HG03108 (cell line): Measurements from ENCODE around the gene RIPOR2.

Experiments
- ATAC-seq: cut with Tn5 transposase; IDR thresholded peaks from one replicate; pipeline ENCODE4 v1.9.1; 2021; ENCODE audit warnings: moderate library complexity; ENCODE audit not compliant: unreplicated experiment

Gene RIPOR2

GRCh38 chr6:24822696-24823095 lies 113.1 kb downstream of the RIPOR2 start:
- ATAC-seq, result no peak

GRCh38 chr6:24821860-24822444 lies 113.8 kb downstream of the RIPOR2 start:
- ATAC-seq, result no peak

GRCh38 chr6:24818346-24818745 lies 117.4 kb downstream of the RIPOR2 start:
- no peak for ATAC-seq

GRCh38 chr6:24809728-24810127 lies 126.0 kb downstream of the RIPOR2 start:
- ATAC-seq, result no peak

GRCh38 chr6:24807584-24807983 lies 128.2 kb downstream of the RIPOR2 start:
- no peak for ATAC-seq

GRCh38 chr6:24802271-24803059 lies 133.3 kb downstream of the RIPOR2 start:
- ATAC-seq, result no peak

- no peak for ATAC-seq
These were observed 136.2 kb downstream of the RIPOR2 start for GRCh38 chr6:24799541-24799915.

GRCh38 chr6:24798740-24799540 lies 136.8 kb downstream of the RIPOR2 start, which contains the start of gene ARMH2:
TSS of gene ARMH2 (minus strand) at chr6:24798917. CDS start at chr6:24798857, 60 bp downstream.
- ATAC-seq, result no peak

- ATAC-seq, result no peak
These were observed 138.1 kb downstream of the RIPOR2 start for GRCh38 chr6:24797596-24798216.

- no peak for ATAC-seq
These were observed 139.0 kb downstream of the RIPOR2 start for GRCh38 chr6:24796616-24797290.

- ATAC-seq, result no peak
These were observed 140.7 kb downstream of the RIPOR2 start for GRCh38 chr6:24795106-24795505.

GRCh38 chr6:24788031-24788665 lies 147.6 kb downstream of the RIPOR2 start:
- no peak for ATAC-seq

- no peak for ATAC-seq
These were observed 155.6 kb downstream of the RIPOR2 start for GRCh38 chr6:24780206-24780605.

GRCh38 chr6:24779416-24780016 lies 156.2 kb downstream of the RIPOR2 start:
- ATAC-seq, result no peak

GRCh38 chr6:24778878-24779277 lies 156.9 kb downstream of the RIPOR2 start:
- ATAC-seq, result no peak

GRCh38 chr6:24778121-24778520 lies 157.6 kb downstream of the RIPOR2 start:
- no peak for ATAC-seq

- ATAC-seq, result no peak
These were observed 158.5 kb downstream of the RIPOR2 start for GRCh38 chr6:24777227-24777626.

- ATAC-seq, result no peak
These were observed 160.2 kb downstream of the RIPOR2 start for GRCh38 chr6:24775520-24776058.

- peak; percentile 92 for ATAC-seq
These were observed 160.9 kb downstream of the RIPOR2 start, which contains the start of gene GMNN for GRCh38 chr6:24774696-24775519. TSS of gene GMNN (plus strand) at chr6:24774937. CDS start at chr6:24777247, 2,310 bp downstream.
